Gastrocnemius medialis (tissue), 4 donors: ENCODE data around the gene CREBL2.

Source experiments
- POLR2A ChIP-seq, 2 donors: fragments of 450-650 bp; IDR thresholded peaks; one replicate each; pipeline ENCODE4 v1.6.1; 2017; ENCODE audit warnings: antibody characterized with exemption in 2 of 2, mild to moderate bottlenecking in 2 of 2, moderate library complexity in 2 of 2
- TF ChIP-seq, protein P1 (sequence below), 5 experiments: fragments of 450-650 bp in 3 of 5; fragments of 200-600 bp in 2 of 5; sonication (generic) in 2 of 5; IDR thresholded peaks in 4 of 5; conservative IDR thresholded peaks in 1 of 5; 1 replicate in 4 of 5; 2 replicates in 1 of 5; pipeline ENCODE4 v1.5.1; 2016 to 2019; ENCODE audit warnings: antibody characterized with exemption in 5 of 5, mild to moderate bottlenecking in 3 of 5, moderate library complexity in 3 of 5

- TF ChIP-seq, protein P1, sequence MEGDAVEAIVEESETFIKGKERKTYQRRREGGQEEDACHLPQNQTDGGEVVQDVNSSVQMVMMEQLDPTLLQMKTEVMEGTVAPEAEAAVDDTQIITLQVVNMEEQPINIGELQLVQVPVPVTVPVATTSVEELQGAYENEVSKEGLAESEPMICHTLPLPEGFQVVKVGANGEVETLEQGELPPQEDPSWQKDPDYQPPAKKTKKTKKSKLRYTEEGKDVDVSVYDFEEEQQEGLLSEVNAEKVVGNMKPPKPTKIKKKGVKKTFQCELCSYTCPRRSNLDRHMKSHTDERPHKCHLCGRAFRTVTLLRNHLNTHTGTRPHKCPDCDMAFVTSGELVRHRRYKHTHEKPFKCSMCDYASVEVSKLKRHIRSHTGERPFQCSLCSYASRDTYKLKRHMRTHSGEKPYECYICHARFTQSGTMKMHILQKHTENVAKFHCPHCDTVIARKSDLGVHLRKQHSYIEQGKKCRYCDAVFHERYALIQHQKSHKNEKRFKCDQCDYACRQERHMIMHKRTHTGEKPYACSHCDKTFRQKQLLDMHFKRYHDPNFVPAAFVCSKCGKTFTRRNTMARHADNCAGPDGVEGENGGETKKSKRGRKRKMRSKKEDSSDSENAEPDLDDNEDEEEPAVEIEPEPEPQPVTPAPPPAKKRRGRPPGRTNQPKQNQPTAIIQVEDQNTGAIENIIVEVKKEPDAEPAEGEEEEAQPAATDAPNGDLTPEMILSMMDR (IDR thresholded peaks at IDR 0.05 in 4 of 5, conservative IDR thresholded peaks at IDR 0.05 in 1 of 5): no peak
- TF ChIP-seq POLR2A (IDR thresholded peaks at IDR 0.05): no peak
These were observed 71.5 kb downstream of the CREBL2 start for GRCh38 chr12:12683136-12683697.
